Measurements from ENCODE around the gene ARID3A. TPM values are rescaled to one million over a fixed set of nuclear protein-coding genes. Genes with fewer than 3 reads are reported as not detected.

ARID3A gene
- total RNA-seq, 1 experiment from 2014 or later = 28.9 TPM

DNA sequence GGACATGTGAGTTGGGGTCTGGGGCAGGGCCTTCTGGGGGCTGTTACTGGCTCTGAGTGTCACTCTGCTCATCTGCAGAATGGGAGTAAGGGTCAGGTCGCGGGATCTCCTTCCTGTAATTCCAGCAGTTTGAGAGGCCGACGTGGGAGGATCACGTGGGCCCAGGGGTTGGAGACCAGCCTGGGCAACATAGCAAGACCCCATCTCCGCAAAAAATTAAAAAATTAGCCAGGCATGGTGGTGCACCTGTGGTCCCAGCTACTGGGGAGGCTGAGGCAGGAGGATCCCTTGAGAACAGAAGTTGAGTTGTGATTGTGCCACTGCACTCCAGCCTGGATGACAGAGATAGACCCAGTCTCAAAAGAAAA is 4.0 kb downstream of the ARID3A start:
- POLR2A ChIA-PET = no interaction called here
- H3K9me3 ChIP-seq (ENCODE audit: control insufficient read depth, insufficient read depth, low read depth, low read length) = no peaks in the 10 kb centered on the region

DNA sequence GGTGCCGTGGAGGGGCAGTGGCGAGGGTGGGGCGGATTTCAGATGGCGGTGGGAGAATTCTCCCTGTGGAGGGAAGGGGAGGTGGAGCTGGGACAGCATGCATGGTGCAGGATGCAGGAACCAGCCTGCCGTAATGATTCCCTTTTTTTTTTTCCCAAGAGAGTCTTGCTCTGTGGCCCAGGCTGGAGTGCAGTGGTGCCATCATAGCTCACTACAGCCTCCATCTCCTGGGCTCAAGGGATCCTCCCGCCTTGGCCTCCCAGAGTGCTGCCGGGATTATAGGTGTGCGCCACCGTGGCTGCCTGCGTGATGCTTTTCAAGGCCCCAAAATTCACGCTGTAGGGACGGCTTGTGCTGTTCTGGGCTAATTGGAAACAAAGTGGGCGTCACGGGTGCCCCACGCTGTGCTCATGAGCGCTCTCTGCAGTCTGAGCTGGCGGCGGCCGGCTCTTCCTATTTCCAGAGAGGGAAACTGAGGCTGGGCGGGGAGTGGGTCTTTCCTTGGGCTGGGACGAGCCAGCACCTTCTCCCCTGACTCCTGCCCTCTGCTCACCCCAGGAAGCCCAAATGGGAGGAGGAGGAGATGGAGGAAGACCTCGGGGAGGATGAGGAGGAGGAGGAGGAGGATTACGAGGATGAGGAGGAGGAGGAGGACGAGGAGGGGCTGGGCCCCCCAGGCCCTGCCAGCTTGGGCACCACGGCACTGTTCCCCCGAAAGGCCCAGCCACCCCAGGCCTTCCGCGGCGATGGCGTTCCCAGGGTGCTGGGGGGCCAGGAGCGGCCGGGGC is 6.2 kb downstream of the ARID3A start:
- in situ Hi-C loops (cut with HindIII; ENCODE audit: low pct_unique_long_range_greater_than_20kb, low sequenced_read_pairs) = no loop called here
- Histone ChIP-seq H3K4me3 (ENCODE audit: low read depth in 2 of 2, low read length in 2 of 2) (no peak overlapping the region), H3K4me1 (ENCODE audit: control insufficient read depth, insufficient read depth, low read length) (peaks cover 23% of the 10 kb centered on the region), H3K9me3 (ENCODE audit: control insufficient read depth, insufficient read depth, low read depth, low read length) (no peaks in the 10 kb centered on the region), H3K27me3 (ENCODE audit: control insufficient read depth, insufficient read depth, low read length) (no peaks in the 10 kb centered on the region), H3K27ac (ENCODE audit: low read length) (no peak overlapping the region), H3K36me3 (ENCODE audit: control insufficient read depth, insufficient read depth, low read length) (no peaks in the 10 kb centered on the region)
- ChIA-PET CTCF (no interaction called here), POLR2A (no interaction called here)
- ATAC-seq (no peak), DNase-seq (ENCODE audit: low read depth, low spot score) (no peak)
- intact Hi-C loops (cut with micrococcal nuclease; ENCODE audit: unreplicated experiment) = no loop called here
- BruUV-seq (replicated peaks) = no TSS peak
- TF ChIP-seq, protein P1, sequence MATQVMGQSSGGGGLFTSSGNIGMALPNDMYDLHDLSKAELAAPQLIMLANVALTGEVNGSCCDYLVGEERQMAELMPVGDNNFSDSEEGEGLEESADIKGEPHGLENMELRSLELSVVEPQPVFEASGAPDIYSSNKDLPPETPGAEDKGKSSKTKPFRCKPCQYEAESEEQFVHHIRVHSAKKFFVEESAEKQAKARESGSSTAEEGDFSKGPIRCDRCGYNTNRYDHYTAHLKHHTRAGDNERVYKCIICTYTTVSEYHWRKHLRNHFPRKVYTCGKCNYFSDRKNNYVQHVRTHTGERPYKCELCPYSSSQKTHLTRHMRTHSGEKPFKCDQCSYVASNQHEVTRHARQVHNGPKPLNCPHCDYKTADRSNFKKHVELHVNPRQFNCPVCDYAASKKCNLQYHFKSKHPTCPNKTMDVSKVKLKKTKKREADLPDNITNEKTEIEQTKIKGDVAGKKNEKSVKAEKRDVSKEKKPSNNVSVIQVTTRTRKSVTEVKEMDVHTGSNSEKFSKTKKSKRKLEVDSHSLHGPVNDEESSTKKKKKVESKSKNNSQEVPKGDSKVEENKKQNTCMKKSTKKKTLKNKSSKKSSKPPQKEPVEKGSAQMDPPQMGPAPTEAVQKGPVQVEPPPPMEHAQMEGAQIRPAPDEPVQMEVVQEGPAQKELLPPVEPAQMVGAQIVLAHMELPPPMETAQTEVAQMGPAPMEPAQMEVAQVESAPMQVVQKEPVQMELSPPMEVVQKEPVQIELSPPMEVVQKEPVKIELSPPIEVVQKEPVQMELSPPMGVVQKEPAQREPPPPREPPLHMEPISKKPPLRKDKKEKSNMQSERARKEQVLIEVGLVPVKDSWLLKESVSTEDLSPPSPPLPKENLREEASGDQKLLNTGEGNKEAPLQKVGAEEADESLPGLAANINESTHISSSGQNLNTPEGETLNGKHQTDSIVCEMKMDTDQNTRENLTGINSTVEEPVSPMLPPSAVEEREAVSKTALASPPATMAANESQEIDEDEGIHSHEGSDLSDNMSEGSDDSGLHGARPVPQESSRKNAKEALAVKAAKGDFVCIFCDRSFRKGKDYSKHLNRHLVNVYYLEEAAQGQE (IDR thresholded peaks at IDR 0.05; ENCODE audit: insufficient read depth in 1 of 2, low read depth in 2 of 2, low read length in 1 of 2) = no peak
- TF ChIP-seq POLR2AphosphoS5 (IDR thresholded peaks at IDR 0.05; ENCODE audit: low read depth, low read length) = no peak
- TF ChIP-seq, protein P2, sequence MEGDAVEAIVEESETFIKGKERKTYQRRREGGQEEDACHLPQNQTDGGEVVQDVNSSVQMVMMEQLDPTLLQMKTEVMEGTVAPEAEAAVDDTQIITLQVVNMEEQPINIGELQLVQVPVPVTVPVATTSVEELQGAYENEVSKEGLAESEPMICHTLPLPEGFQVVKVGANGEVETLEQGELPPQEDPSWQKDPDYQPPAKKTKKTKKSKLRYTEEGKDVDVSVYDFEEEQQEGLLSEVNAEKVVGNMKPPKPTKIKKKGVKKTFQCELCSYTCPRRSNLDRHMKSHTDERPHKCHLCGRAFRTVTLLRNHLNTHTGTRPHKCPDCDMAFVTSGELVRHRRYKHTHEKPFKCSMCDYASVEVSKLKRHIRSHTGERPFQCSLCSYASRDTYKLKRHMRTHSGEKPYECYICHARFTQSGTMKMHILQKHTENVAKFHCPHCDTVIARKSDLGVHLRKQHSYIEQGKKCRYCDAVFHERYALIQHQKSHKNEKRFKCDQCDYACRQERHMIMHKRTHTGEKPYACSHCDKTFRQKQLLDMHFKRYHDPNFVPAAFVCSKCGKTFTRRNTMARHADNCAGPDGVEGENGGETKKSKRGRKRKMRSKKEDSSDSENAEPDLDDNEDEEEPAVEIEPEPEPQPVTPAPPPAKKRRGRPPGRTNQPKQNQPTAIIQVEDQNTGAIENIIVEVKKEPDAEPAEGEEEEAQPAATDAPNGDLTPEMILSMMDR (IDR thresholded peaks at IDR 0.05) = no peak

More for the DNA sequence above, 4.0 kb downstream of the ARID3A start:
- ATAC-seq (no peak), DNase-seq (ENCODE audit: low read depth, low spot score) (no peak)
- in situ Hi-C loops (cut with HindIII; ENCODE audit: low pct_unique_long_range_greater_than_20kb, low sequenced_read_pairs) = no loop called here
- CTCF ChIA-PET = interaction anchor here (0.6 kb wide), 1 partner anchor 10 kb away, joined by 8 read pairs; no protein-coding TSS in a partner anchor
- H3K4me1 ChIP-seq (ENCODE audit: control insufficient read depth, insufficient read depth, low read length) = peaks cover 21% of the 10 kb centered on the region
- no peak overlapping the region for H3K4me3 ChIP-seq (ENCODE audit: low read depth in 2 of 2, low read length in 2 of 2)
- intact Hi-C loops (cut with micrococcal nuclease; ENCODE audit: unreplicated experiment) = no loop called here
- TF ChIP-seq, protein P2 (IDR thresholded peaks at IDR 0.05) = no peak
- peaks cover 8% of the 10 kb centered on the region; the same call in 1 of the 2 replicates for H3K36me3 ChIP-seq (ENCODE audit: control insufficient read depth, insufficient read depth, low read length)
- no peak overlapping the region for H3K27ac ChIP-seq (ENCODE audit: low read length)
- no peaks in the 10 kb centered on the region for H3K27me3 ChIP-seq (ENCODE audit: control insufficient read depth, insufficient read depth, low read length)
- no TSS peak for BruUV-seq (replicated peaks)

Measured in Panc1 (cell line).